Endothelial cell of umbilical vein (primary cell): ENCODE data around the gene TMEM178B. TPM values are rescaled to one million over a fixed set of nuclear protein-coding genes. Genes with fewer than 3 reads are reported as not detected.

Experiments
- BruUV-seq: library from RNA; stranded (reverse); fragments of 400-500 nt; replicated peaks from 2 replicates; lab custom pipeline; 2021; lab: Mats Ljungman, UMichigan
- CTCF ChIA-PET: fragments of 300-600, 350-600 bp; sonication (Branson Sonifier 250); formaldehyde crosslinking; loops from one replicate; lab custom pipeline; 2021; ENCODE audit warnings: antibody characterized with exemption, inconsistent platforms; lab: Charles Lee
- POLR2A ChIA-PET: fragments of 300-600, 350-600 bp; sonication (Branson Sonifier 250); formaldehyde crosslinking; loops from one replicate; lab custom pipeline; 2021; ENCODE audit warnings: antibody characterized with exemption, inconsistent platforms; lab: Charles Lee
- DNase-seq: peaks from one replicate; pipeline ENCODE4 v3.0.0-alpha.2; 2011; ENCODE audit warnings: low read depth, low spot score
- FAIRE-seq: peaks from 2 replicates; lab custom pipeline; 2011; peaks lifted over from hg19 to GRCh38; lab: Jason Lieb, UNC
- H2AFZ ChIP-seq: 2 replicates; pipeline ENCODE4 v1.6.0; 2012; ENCODE audit warnings: low read depth, low read length, control low read depth, inconsistent platforms
- H3K27ac ChIP-seq: 2 replicates; pipeline ENCODE4 v1.5.1; 2011; ENCODE audit warnings: low read depth, mild to moderate bottlenecking, control low read depth, low read length, moderate library complexity; ENCODE audit not compliant: insufficient read depth
- H3K27me3 ChIP-seq, 2 experiments: 2 replicates each; pipeline versions ENCODE4 v1.6.0 to v1.6.1; 2011; ENCODE audit warnings: low read length in 2 of 2, mixed read lengths in 1 of 2; ENCODE audit not compliant: control insufficient read depth in 2 of 2, insufficient read depth in 2 of 2
- H3K36me3 ChIP-seq, 2 experiments: 2 replicates in 1 of 2; 3 replicates in 1 of 2; pipeline ENCODE4 v1.5.1; 2011; ENCODE audit warnings: low read length in 2 of 2, mild to moderate bottlenecking in 1 of 2, moderate library complexity in 1 of 2; ENCODE audit not compliant: control insufficient read depth in 2 of 2, insufficient read depth in 2 of 2; ENCODE audit errors: extremely low read depth in 1 of 2
- H3K4me1 ChIP-seq: 3 replicates; pipeline ENCODE4 v1.5.1; 2011; ENCODE audit warnings: mild to moderate bottlenecking, low read length; ENCODE audit not compliant: control insufficient read depth, insufficient read depth; ENCODE audit errors: extremely low read depth
- H3K4me2 ChIP-seq: 2 replicates; pipeline ENCODE4 v1.6.1; 2011; ENCODE audit warnings: low read length, control low read depth, mixed read lengths; ENCODE audit not compliant: insufficient read depth
- H3K4me3 ChIP-seq, 3 experiments: fragments of 200-600 bp in 1 of 3; sonication (generic), shearing (Covaris generic) in 1 of 3; replicated peaks in 1 of 3; 2 replicates each; pipeline ENCODE4 v1.5.1; 2011 to 2016; ENCODE audit warnings: control low read depth in 3 of 3, low read length in 3 of 3, mild to moderate bottlenecking in 2 of 3, inconsistent platforms in 1 of 3, low read depth in 1 of 3, moderate library complexity in 1 of 3; ENCODE audit not compliant: insufficient read depth in 1 of 3
- H3K79me2 ChIP-seq: 2 replicates; pipeline ENCODE4 v1.6.0; 2012; ENCODE audit warnings: low read length, inconsistent platforms; ENCODE audit not compliant: control insufficient read depth, insufficient read depth
- H3K9ac ChIP-seq: replicated peaks from 2 replicates; pipeline ENCODE3; 2011; ENCODE audit warnings: low read length, control low read depth; ENCODE audit not compliant: insufficient read depth; ENCODE audit errors: extremely low read depth
- H3K9me1 ChIP-seq: replicated peaks from 3 replicates; pipeline ENCODE4 v1.6.0; 2011; ENCODE audit warnings: mild to moderate bottlenecking, low read length; ENCODE audit not compliant: control insufficient read depth, insufficient read depth; ENCODE audit errors: extremely low read depth
- H3K9me3 ChIP-seq: replicated peaks from 2 replicates; pipeline ENCODE4 v1.5.1; 2012; ENCODE audit warnings: low read length, inconsistent platforms; ENCODE audit not compliant: control insufficient read depth, insufficient read depth
- H4K20me1 ChIP-seq: replicated peaks from 2 replicates; pipeline ENCODE3; 2011; ENCODE audit warnings: mild to moderate bottlenecking, low read length; ENCODE audit not compliant: control insufficient read depth, insufficient read depth; ENCODE audit errors: extremely low read depth
- CTCF ChIP-seq, 2 donors: IDR thresholded peaks; 1 replicate in 1 of 2; 2 replicates in 1 of 2; pipeline ENCODE4 v1.5.1; 2011; ENCODE audit warnings: low read length in 2 of 2, mild to moderate bottlenecking in 2 of 2, moderate library complexity in 2 of 2, control low read depth in 1 of 2, inconsistent platforms in 1 of 2, low read depth in 1 of 2; ENCODE audit not compliant: insufficient read depth in 1 of 2; ENCODE audit errors: extremely low read depth in 1 of 2
- EZH2 ChIP-seq: IDR thresholded peaks from 2 replicates; pipeline ENCODE4 v1.6.1; 2012; ENCODE audit warnings: borderline replicate concordance, low read depth, mild to moderate bottlenecking, moderate library complexity, low read length, inconsistent platforms; ENCODE audit not compliant: severe bottlenecking
- FOS ChIP-seq: IDR thresholded peaks from 2 replicates; pipeline ENCODE4 v1.6.1; 2011; ENCODE audit warnings: mild to moderate bottlenecking, low read length, moderate library complexity, borderline replicate concordance; ENCODE audit not compliant: insufficient read depth
- GATA2 ChIP-seq: IDR thresholded peaks from 2 replicates; pipeline ENCODE4 v1.7.0; 2011; ENCODE audit warnings: low read depth, mild to moderate bottlenecking, moderate library complexity, mixed read lengths, low read length; ENCODE audit not compliant: insufficient read length, insufficient read depth
- JUN ChIP-seq: IDR thresholded peaks from 2 replicates; pipeline ENCODE4 v1.6.1; 2011; ENCODE audit warnings: borderline replicate concordance, low read depth; ENCODE audit not compliant: insufficient read length, insufficient read depth
- MAX ChIP-seq: IDR thresholded peaks from 2 replicates; pipeline ENCODE4 v1.6.1; 2011; ENCODE audit not compliant: insufficient read depth, insufficient read length
- MYC ChIP-seq: IDR thresholded peaks from one replicate; pipeline ENCODE4 v1.6.1; 2011; ENCODE audit warnings: mild to moderate bottlenecking, low read depth, low read length
- POLR2A ChIP-seq: IDR thresholded peaks from 2 replicates; pipeline ENCODE4 v1.6.1; 2012; ENCODE audit warnings: low read depth, mild to moderate bottlenecking, control low read depth, low read length
- POLR2AphosphoS5 ChIP-seq: IDR thresholded peaks from 2 replicates; pipeline ENCODE4 v1.6.1; 2012; ENCODE audit warnings: low read depth, mild to moderate bottlenecking, control low read depth, low read length, moderate library complexity; ENCODE audit not compliant: insufficient read depth
- dilution Hi-C: fragments of 300-500 bp; cut with MboI; formaldehyde crosslinking; loops from one replicate; pipeline ENCODE4 v1.15.0; 2019; ENCODE audit warnings: low sequenced_read_pairs; ENCODE audit not compliant: extremely low pct_ligation_motif_present
- intact Hi-C: fragments of 100-400 bp; cut with micrococcal nuclease; formaldehyde crosslinking; loops from one replicate; pipeline ENCODE4 v1.10.0; 2022
- polyA plus RNA-seq, 4 experiments: library from polyadenylated mRNA; depleted of rRNA in 3 of 4; stranded (reverse) in 3 of 4; unstranded in 1 of 4; fragments of >200 nt; gene quantifications; 2 replicates each; pipeline versions ENCODE4 v1.2.1 to v1.2.3, GENCODE V29; 2011 to 2012; ENCODE audit warnings: missing spikeins in 1 of 4
- total RNA-seq: library from RNA; stranded (reverse); gene quantifications from 2 replicates; pipeline ENCODE4 v1.2.3, GENCODE V29; 2021

Gene TMEM178B
- total and polyA plus RNA-seq, 2 donors (not counting 3 experiments of a cell fraction or from before 2014, with no cell fraction given) = not detected

- H3K4me2 ChIP-seq = no peak overlapping the region
- FAIRE-seq (no peak), DNase-seq (no peak)
- H3K4me3 ChIP-seq = no peak overlapping the region
- no peaks in the 10 kb centered on the region for H3K9me3 ChIP-seq
- ChIA-PET CTCF (no interaction called here), POLR2A (no interaction called here)
- intact Hi-C loops = no loop called here
- H3K9me1 ChIP-seq = no peaks in the 10 kb centered on the region
- H3K27ac ChIP-seq = no peak overlapping the region
- H3K9ac ChIP-seq = no peak overlapping the region
- H3K27me3 ChIP-seq = no peaks in the 10 kb centered on the region
- TF ChIP-seq POLR2AphosphoS5 (no peak), GATA2 (no peak), POLR2A (no peak), EZH2 (no peak), JUN (no peak), MAX (no peak), FOS (no peak), MYC (no peak), CTCF (IDR thresholded peaks at IDR 0.05; ENCODE audit: extremely low read depth in 1 of 2, insufficient read depth in 1 of 2, low read depth in 1 of 2, low read length in 2 of 2) (no peak)
- H3K79me2 ChIP-seq = no peaks in the 10 kb centered on the region
- H2AFZ ChIP-seq = no peak overlapping the region
- H4K20me1 ChIP-seq = no peaks in the 10 kb centered on the region
- H3K4me1 ChIP-seq = no peaks in the 10 kb centered on the region
- dilution Hi-C loops = no loop called here
- no TSS peak for BruUV-seq
- no peaks in the 10 kb centered on the region for H3K36me3 ChIP-seq
Observed at GRCh38 chr7:141477865-141478264, 404.0 kb downstream of the TMEM178B start.
